HG03039 (cell line): ENCODE measurements around the gene RPLP2.

Experiments used
- ATAC-seq: cut with Tn5 transposase; IDR thresholded peaks from one replicate; pipeline ENCODE4 v1.9.1; 2021; ENCODE audit warnings: mild to moderate bottlenecking, moderate library complexity; ENCODE audit not compliant: unreplicated experiment

Gene RPLP2

DNA sequence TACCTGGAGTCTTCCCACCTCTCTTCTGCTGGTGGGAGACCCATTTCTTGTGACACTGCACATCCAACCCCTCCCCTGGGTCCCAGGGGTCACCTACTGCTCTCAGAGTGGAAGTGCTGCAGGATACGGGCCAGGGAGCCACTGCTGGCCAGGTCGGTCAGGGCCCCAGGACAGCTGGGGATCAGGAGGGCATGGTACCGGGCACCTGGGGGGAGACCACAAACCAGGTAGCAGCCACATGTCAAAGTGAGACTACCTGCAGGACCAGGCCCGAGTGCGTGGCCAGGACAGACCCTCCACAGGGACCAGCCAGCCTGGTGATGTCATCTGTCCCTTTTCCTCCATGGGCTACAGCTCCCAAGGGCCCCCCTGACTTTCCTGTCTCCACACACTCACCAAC, 36.3 kb upstream of the RPLP2 start:
- no peak for ATAC-seq

DNA sequence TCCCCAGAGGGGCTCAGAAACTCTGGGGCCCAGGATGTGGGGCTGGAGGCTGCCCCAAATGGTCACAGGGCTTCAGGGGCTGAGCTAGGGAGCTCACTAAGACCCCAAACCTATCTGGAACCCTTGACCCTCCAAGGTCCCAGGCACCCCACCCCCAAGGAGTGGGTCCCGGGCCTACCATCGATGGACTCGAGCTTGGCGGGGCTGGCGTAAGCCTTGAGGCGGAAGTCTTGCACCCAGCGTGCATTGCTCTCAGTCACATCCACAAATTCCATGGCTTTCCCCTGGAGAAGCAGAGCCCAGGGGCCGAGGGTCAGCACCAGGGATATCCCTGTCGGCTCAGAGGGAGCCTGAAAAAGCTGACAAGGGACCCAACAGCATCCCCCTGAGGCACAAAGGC, 35.9 kb upstream of the RPLP2 start:
- no peak for ATAC-seq

DNA sequence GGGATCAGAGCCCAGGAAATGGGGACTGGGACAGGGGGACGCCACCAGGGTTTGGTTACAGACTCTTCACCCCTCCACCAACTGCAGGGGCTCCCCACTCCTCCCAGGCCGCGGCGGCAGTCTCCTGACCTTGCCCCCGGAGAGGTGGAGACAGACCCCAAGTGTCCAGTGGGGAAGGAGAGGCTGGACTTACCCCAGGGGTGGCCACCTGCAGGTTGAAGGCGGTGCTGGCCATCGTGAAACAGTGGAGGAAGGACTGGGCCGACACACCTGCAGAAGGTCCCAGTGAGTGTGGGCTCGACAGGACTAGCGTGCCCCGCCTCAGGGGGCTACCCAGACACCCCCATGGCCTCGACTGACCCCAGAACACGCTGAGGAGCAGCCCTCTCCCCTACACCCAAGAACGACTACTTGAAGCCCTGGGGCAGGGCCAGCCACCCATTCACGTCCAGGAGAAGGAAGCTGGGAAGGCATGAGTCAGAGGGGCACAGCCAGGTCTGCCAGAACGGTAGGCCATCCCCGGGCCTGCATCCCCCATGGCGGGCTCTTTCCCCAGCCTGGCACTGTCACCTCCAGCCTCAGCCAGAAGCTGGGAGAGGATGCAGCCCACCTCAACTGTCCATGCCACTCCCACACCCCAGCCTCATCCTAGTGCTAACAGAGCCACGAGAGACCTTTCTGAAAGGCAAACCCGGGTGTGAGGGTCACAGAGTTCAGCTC, 34.7 kb upstream of the RPLP2 start:
- ATAC-seq, result no peak

DNA sequence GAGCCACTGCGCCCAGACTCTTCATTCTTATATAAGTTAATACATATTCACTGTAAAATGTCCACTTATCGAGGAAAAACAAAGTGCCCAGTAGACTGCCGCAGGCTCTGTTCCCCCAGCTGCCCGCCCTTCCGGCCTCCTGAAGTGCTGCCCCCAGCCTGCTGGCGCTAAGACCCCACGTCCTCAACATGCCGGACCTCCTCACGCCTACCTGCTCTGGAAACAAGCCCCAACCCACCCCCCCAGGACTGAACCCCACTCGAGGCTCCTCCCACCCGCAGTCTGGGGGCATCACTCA, 33.6 kb upstream of the RPLP2 start:
- no peak for ATAC-seq

- ATAC-seq, result peak; percentile 19
Observed at GRCh38 chr11:776561-777287, 33.0 kb upstream of the RPLP2 start.

DNA sequence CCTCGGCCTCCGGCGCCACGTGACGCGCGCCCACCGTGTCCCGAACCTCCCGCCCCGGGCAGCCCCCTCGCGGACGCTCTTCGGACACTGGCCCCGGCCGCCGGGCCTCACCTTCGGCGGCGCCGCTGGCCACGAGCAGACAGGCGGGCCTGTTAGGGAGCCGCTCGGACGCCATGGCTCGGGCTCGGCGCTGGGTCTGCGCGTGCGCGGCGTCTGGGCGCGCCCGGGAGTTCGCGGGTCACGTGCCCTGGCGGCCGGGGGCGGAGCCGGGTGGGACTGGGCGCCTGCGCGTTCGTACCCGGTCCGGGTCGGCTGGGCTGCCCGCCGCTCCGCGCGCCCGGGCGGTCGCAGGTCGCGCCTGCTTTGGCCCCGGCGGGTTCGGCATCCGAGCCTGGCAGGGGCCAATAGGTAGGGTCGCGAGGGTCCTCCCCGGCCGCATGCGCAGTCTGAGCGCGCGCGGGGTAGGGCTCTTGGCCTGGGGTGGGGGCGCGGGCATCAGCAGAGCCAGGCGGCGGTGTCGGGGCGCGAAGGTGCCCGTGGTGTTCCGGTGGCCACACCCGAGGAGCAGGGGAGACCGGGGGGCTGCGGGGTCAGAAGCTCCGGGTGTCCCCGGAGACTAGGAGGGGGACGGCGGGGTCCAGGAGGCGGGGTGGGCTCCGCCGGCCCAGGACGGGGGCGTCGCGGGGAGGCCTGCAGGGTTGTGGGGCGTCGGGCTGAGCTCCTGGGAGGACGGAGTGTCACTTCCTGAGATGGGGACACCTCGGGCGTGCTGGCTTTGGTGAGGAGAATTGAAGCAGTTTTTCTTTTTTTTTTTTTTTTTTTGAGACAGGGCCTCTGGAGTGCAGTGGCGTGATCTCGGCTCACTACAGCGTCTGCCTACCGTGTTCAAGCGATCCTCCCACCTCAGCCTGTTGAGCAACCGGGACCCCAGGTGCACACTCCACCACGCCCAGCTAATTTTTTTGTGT, 32.2 kb upstream of the RPLP2 start, which contains the start of gene GATD1:
Gene GATD1 (minus strand): TSS at position 200 of the 968 bp plus-strand sequence. CDS start 25 bp downstream, at position 175.
- peak; percentile 60 for ATAC-seq

- no peak for ATAC-seq
Observed at GRCh38 chr11:778976-779954, 30.5 kb upstream of the RPLP2 start.

DNA sequence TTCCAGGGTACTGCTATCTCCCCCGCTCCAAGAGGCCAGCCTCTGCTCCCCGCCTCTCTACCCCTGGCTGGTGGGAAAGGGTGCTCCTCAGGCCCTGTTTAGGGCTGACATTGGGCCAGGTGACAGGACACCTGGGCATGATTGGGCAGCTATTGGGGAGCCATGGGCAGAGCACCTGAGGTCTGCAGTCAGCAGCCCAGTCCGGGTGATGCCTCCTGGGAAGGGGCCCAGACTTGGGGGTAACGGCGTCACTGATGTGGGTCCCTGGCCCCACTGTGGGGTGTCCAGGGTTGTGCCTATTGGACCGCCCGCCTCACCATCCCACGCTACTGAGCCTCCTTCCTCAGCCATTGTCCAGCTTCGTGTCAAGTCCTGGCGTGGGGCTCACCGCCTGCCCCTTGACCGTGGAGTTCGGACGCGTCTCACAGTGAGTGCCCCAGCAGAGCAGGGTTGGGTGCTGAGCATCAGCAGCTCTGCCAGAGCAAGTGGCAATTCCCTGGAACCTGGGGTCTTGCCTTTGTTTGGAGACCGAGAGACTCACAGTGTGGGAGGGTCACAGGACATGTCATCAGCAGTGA, 29.7 kb upstream of the RPLP2 start:
- ATAC-seq, result no peak

- ATAC-seq, result no peak
Observed at GRCh38 chr11:782264-783174, 27.2 kb upstream of the RPLP2 start.

DNA sequence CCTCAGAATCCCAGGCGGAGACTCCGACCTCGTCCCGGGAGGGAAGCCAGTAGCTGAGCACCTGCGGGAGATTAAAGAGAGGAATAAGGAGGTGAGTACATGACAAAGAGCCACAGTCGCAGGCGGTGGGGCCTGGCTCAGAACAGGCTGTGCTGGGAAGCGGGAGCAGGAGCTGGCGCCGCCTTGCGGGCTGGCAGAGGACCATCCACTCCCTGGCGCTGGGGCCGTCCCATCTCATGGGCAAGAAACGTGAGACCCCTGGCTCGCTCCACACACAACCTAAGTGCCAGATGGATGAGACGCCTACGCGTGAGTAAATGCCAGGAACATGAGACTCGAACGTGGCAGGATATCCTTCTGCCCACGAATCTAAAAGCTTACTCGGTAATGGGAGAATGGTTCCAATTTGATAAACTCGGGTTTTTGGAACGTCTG, 26.2 kb upstream of the RPLP2 start:
- no peak for ATAC-seq

DNA sequence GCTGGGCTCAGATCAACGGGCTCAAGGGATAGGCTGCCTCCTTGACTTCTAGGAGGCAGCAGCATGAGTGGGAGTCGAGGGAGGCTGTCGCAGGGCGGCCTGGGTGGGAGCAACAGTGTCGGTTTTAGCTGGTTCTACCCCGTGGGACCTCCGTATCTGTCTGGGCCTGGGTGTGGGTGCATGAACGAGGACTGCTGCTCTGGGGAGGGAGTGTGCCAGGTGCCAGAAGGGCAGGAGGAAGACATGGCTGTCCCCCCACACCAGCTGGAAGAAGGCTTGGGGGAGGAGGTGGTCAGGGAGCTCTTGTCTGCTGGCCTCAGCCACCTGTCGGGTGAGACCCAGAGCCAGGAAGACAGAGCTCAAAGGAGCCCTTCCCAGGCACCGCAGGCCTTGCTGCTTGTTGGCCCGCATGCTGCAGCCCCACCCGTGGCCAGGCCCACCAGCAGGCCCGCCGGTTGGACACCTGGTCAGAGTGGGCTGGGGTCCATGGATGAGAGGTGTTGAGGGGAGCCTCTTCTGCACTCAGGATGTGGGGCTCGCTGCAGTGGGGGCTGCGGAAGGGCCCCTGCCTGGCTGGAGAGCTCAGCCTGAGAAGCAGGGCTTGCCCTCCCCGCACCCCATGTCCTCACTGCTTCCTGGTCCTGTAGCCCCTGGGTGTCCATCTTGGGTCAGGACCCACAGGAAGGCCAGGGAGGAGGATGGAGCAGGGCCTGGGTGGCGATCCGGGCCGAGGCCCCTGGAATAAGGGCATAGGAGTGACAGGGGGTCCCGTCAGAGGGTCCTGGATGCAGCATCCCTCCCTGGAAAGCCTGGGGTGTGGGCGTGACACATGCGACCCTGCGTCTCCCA, 23.3 kb upstream of the RPLP2 start:
- no peak for ATAC-seq

- ATAC-seq, result no peak
Observed at GRCh38 chr11:787084-787675, 22.6 kb upstream of the RPLP2 start.

GRCh38 chr11:788009-788640, 21.6 kb upstream of the RPLP2 start:
- no peak for ATAC-seq

GRCh38 chr11:788953-789940, 20.5 kb upstream of the RPLP2 start:
- no peak for ATAC-seq

DNA sequence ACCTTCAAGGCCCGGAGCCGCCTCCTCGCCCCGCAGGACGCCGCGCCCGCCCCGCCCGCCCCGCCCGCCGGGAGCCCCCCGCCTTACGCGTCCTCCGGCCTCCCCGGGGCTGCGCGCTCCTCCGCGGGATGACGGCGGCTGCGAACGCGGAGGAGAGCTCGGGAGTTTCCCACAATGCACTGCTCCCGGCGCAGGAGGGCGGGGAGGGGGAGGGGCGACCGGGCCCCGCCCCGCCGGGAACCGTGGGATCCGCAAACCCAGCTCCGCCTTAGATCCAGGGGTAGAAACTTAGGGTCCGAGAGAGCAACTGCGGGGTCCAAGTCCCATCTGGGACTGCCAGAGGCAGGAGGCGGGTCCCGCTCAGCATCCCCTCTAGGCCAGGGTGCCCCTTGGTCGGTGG, 19.8 kb upstream of the RPLP2 start, which contains the start of gene CEND1:
Gene CEND1 (minus strand): TSS at position 148 of the 400 bp plus-strand sequence. CDS start 1,514 bp downstream, outside the sequence.
- no peak for ATAC-seq
